ENCODE measurements around the gene STKLD1.

DNA sequence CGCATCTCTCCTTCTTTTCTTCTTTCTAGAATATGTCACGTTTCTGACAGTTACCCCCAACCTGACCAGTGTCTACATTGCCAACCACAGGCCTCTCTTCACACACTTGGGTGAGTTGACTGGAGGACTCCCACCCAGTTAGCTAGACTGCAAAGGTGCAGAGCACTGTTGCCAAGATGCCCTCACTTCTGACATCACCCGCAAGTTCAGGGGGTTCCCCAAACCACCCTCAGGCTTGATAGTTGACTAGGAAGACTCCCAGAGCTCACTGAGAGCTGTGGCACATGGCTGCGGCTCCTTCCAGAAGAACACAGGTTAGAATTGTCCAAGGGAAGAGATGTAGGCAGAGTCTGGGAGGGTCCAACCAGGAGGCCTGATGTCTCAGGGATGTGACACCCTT, 63.2 kb downstream of the STKLD1 start:
- TF ChIP-seq, protein P1, sequence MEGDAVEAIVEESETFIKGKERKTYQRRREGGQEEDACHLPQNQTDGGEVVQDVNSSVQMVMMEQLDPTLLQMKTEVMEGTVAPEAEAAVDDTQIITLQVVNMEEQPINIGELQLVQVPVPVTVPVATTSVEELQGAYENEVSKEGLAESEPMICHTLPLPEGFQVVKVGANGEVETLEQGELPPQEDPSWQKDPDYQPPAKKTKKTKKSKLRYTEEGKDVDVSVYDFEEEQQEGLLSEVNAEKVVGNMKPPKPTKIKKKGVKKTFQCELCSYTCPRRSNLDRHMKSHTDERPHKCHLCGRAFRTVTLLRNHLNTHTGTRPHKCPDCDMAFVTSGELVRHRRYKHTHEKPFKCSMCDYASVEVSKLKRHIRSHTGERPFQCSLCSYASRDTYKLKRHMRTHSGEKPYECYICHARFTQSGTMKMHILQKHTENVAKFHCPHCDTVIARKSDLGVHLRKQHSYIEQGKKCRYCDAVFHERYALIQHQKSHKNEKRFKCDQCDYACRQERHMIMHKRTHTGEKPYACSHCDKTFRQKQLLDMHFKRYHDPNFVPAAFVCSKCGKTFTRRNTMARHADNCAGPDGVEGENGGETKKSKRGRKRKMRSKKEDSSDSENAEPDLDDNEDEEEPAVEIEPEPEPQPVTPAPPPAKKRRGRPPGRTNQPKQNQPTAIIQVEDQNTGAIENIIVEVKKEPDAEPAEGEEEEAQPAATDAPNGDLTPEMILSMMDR (IDR thresholded peaks at IDR 0.05) = no peak
- TF ChIP-seq POLR2A (IDR thresholded peaks at IDR 0.05) = no peak

Measured in breast epithelium (tissue), 3 donors.